Measurements from ENCODE around the gene GIMD1. TPM values are rescaled to one million over a fixed set of nuclear protein-coding genes. Genes with fewer than 3 reads are reported as not detected.

GIMD1 gene
- total RNA-seq, 1 experiment from 2014 or later, result not detected

GRCh38 chr4:106369456-106370060, 980 bp upstream of the GIMD1 start:
- H3K4me1 Mint-ChIP-seq (ENCODE audit: low read depth, unreplicated experiment), result peaks cover 15% of the 10 kb centered on the region
- H3K9me3 Mint-ChIP-seq (ENCODE audit: low read depth, unreplicated experiment), result no peaks in the 10 kb centered on the region
- H3K4me3 Mint-ChIP-seq (ENCODE audit: low read depth, unreplicated experiment), result no peak overlapping the region
- intact Hi-C loops (cut with micrococcal nuclease; ENCODE audit: unreplicated experiment), result loop anchor here (1.0 to 2.0 kb wide), 4 partner anchors 103 to 529 kb away; no protein-coding TSS in a partner anchor
- no peaks in the 10 kb centered on the region for H3K27me3 Mint-ChIP-seq (ENCODE audit: unreplicated experiment)
- no peaks in the 10 kb centered on the region for H3K36me3 Mint-ChIP-seq (ENCODE audit: insufficient read depth, unreplicated experiment)
- DNase-seq, result peak; percentile 43
- TF ChIP-seq CTCF (IDR thresholded peaks at IDR 0.05; ENCODE audit: unreplicated experiment), result peak; percentile 46
- H3K27ac Mint-ChIP-seq (ENCODE audit: unreplicated experiment), result no peak overlapping the region
- BruUV-seq (replicated peaks), result no TSS peak
- CTCF ChIA-PET, result interaction anchor here (1.0 to 1.3 kb wide), 2 partner anchors 89 to 439 kb away, joined by 3 to 4 read pairs; no protein-coding TSS in a partner anchor

GRCh38 chr4:106367072-106367471, 1.5 kb downstream of the GIMD1 start:
- no peak overlapping the region for H3K4me3 Mint-ChIP-seq (ENCODE audit: low read depth, unreplicated experiment)
- BruUV-seq (replicated peaks), result no TSS peak
- no peak overlapping the region for H3K27ac Mint-ChIP-seq (ENCODE audit: unreplicated experiment)
- no peak for DNase-seq
- H3K4me1 Mint-ChIP-seq (ENCODE audit: low read depth, unreplicated experiment), result peaks cover 15% of the 10 kb centered on the region
- TF ChIP-seq CTCF (IDR thresholded peaks at IDR 0.05; ENCODE audit: unreplicated experiment), result no peak
- intact Hi-C loops (cut with micrococcal nuclease; ENCODE audit: unreplicated experiment), result no loop called here
- CTCF ChIA-PET, result no interaction called here
- no peaks in the 10 kb centered on the region for H3K36me3 Mint-ChIP-seq (ENCODE audit: insufficient read depth, unreplicated experiment)
- H3K9me3 Mint-ChIP-seq (ENCODE audit: low read depth, unreplicated experiment), result no peaks in the 10 kb centered on the region
- H3K27me3 Mint-ChIP-seq (ENCODE audit: unreplicated experiment), result no peaks in the 10 kb centered on the region

GRCh38 chr4:106366026-106366425, 2.6 kb downstream of the GIMD1 start:
- H3K27me3 Mint-ChIP-seq (ENCODE audit: unreplicated experiment), result no peaks in the 10 kb centered on the region
- BruUV-seq (replicated peaks), result no TSS peak
- H3K9me3 Mint-ChIP-seq (ENCODE audit: low read depth, unreplicated experiment), result no peaks in the 10 kb centered on the region
- TF ChIP-seq CTCF (IDR thresholded peaks at IDR 0.05; ENCODE audit: unreplicated experiment), result no peak
- H3K4me3 Mint-ChIP-seq (ENCODE audit: low read depth, unreplicated experiment), result no peak overlapping the region
- intact Hi-C loops (cut with micrococcal nuclease; ENCODE audit: unreplicated experiment), result no loop called here
- CTCF ChIA-PET, result interaction anchor here (0.5 to 1.0 kb wide), 3 partner anchors 36 to 130 kb away, joined by 3 to 4 read pairs (median 3); no protein-coding TSS in a partner anchor
- H3K36me3 Mint-ChIP-seq (ENCODE audit: insufficient read depth, unreplicated experiment), result no peaks in the 10 kb centered on the region
- no peak for DNase-seq
- H3K27ac Mint-ChIP-seq (ENCODE audit: unreplicated experiment), result no peak overlapping the region
- peaks cover 15% of the 10 kb centered on the region for H3K4me1 Mint-ChIP-seq (ENCODE audit: low read depth, unreplicated experiment)

- Mint-ChIP-seq H3K9me3 (ENCODE audit: low read depth, unreplicated experiment) (no peaks in the 10 kb centered on the region), H3K27me3 (ENCODE audit: unreplicated experiment) (no peaks in the 10 kb centered on the region), H3K27ac (ENCODE audit: unreplicated experiment) (no peak overlapping the region), H3K4me3 (ENCODE audit: low read depth, unreplicated experiment) (no peak overlapping the region), H3K36me3 (ENCODE audit: insufficient read depth, unreplicated experiment) (no peaks in the 10 kb centered on the region), H3K4me1 (ENCODE audit: low read depth, unreplicated experiment) (peaks cover 15% of the 10 kb centered on the region)
- CTCF ChIA-PET, result interaction anchor here (0.5 to 1.0 kb wide), 4 partner anchors 36 to 137 kb away, joined by 3 to 4 read pairs (median 3); no protein-coding TSS in a partner anchor
- BruUV-seq (replicated peaks), result no TSS peak
- no peak for TF ChIP-seq CTCF (IDR thresholded peaks at IDR 0.05; ENCODE audit: unreplicated experiment)
- no peak for DNase-seq
- intact Hi-C loops (cut with micrococcal nuclease; ENCODE audit: unreplicated experiment), result no loop called here
Observed at GRCh38 chr4:106365613-106366012, 3.0 kb downstream of the GIMD1 start.
